SK-N-MC (cell line): ENCODE measurements around the gene PRDX1.

Source experiments
- EZH2 ChIP-seq: fragments of 200-600 bp; sonication (generic); IDR thresholded peaks from one replicate; pipeline ENCODE4 v1.6.1; 2017; ENCODE audit warnings: antibody characterized with exemption
- POLR2AphosphoS5 ChIP-seq: IDR thresholded peaks from 2 replicates; pipeline ENCODE4 v1.6.1; 2012; ENCODE audit warnings: mild to moderate bottlenecking, low read depth, low read length, borderline replicate concordance

- TF ChIP-seq POLR2AphosphoS5 (peak; percentile 100), EZH2 (no peak)
Measured at GRCh38 chr1:45521413-45522323, at the start of gene PRDX1.
